Nephron (organoid): ENCODE data around the gene RAPGEF1.
A peak's percentile ranks its signal among the peaks of the same experiment; 100 is the strongest.

Source experiments
- H3K27ac Mint-ChIP-seq, 3 experiments: 2 replicates each; pipeline ENCODE4 v1.8.0; 2020; ENCODE audit warnings: mixed read lengths in 3 of 3, mild to moderate bottlenecking in 2 of 3, moderate library complexity in 1 of 3
- H3K27me3 Mint-ChIP-seq: 2 replicates; pipeline ENCODE4 v1.8.0; 2021; ENCODE audit warnings: low read depth, mild to moderate bottlenecking, moderate library complexity, mixed read lengths
- H3K36me3 Mint-ChIP-seq: 2 replicates; pipeline ENCODE4 v1.8.0; 2020; ENCODE audit warnings: low read depth, mixed read lengths
- H3K4me1 Mint-ChIP-seq: 2 replicates; pipeline ENCODE4 v1.8.0; 2020; ENCODE audit warnings: mixed read lengths
- H3K4me3 Mint-ChIP-seq, 3 experiments: 2 replicates each; pipeline ENCODE4 v1.8.0; 2020; ENCODE audit warnings: mild to moderate bottlenecking in 3 of 3, mixed read lengths in 3 of 3, moderate library complexity in 2 of 3
- H3K9me3 Mint-ChIP-seq: 2 replicates; pipeline ENCODE4 v1.8.0; 2020; ENCODE audit warnings: mixed read lengths
- TF ChIP-seq, protein P1 (sequence below), 3 experiments: fragments of 200-600 bp; sonication (generic); IDR thresholded peaks; one replicate each; pipeline ENCODE4 v1.5.0; 2021; ENCODE audit warnings: antibody characterized with exemption in 3 of 3; ENCODE audit not compliant: unreplicated experiment in 3 of 3

Gene RAPGEF1

DNA sequence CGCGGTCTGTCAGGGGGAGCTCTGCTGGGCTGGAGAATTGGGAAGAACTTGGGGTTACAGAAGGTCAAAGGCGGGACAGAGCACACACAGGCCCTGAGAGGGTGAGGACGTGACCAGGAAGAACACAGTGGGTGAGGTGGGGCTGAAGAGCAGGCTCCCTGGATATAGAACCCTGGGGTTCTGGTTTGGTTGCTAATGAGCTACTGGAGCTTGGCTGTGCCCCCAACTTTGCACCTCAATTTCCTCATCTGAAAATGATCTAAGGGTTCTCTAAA lies 110.7 kb downstream of the RAPGEF1 start:
- Mint-ChIP-seq H3K4me3 (no peak overlapping the region), H3K4me1 (peaks cover 65% of the 10 kb centered on the region), H3K9me3 (no peaks in the 10 kb centered on the region), H3K27ac (no peak overlapping the region), H3K27me3 (no peaks in the 10 kb centered on the region), H3K36me3 (peaks cover 41% of the 10 kb centered on the region)
- TF ChIP-seq, protein P1, sequence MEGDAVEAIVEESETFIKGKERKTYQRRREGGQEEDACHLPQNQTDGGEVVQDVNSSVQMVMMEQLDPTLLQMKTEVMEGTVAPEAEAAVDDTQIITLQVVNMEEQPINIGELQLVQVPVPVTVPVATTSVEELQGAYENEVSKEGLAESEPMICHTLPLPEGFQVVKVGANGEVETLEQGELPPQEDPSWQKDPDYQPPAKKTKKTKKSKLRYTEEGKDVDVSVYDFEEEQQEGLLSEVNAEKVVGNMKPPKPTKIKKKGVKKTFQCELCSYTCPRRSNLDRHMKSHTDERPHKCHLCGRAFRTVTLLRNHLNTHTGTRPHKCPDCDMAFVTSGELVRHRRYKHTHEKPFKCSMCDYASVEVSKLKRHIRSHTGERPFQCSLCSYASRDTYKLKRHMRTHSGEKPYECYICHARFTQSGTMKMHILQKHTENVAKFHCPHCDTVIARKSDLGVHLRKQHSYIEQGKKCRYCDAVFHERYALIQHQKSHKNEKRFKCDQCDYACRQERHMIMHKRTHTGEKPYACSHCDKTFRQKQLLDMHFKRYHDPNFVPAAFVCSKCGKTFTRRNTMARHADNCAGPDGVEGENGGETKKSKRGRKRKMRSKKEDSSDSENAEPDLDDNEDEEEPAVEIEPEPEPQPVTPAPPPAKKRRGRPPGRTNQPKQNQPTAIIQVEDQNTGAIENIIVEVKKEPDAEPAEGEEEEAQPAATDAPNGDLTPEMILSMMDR (IDR thresholded peaks at IDR 0.05; ENCODE audit: unreplicated experiment in 3 of 3), result no peak

DNA sequence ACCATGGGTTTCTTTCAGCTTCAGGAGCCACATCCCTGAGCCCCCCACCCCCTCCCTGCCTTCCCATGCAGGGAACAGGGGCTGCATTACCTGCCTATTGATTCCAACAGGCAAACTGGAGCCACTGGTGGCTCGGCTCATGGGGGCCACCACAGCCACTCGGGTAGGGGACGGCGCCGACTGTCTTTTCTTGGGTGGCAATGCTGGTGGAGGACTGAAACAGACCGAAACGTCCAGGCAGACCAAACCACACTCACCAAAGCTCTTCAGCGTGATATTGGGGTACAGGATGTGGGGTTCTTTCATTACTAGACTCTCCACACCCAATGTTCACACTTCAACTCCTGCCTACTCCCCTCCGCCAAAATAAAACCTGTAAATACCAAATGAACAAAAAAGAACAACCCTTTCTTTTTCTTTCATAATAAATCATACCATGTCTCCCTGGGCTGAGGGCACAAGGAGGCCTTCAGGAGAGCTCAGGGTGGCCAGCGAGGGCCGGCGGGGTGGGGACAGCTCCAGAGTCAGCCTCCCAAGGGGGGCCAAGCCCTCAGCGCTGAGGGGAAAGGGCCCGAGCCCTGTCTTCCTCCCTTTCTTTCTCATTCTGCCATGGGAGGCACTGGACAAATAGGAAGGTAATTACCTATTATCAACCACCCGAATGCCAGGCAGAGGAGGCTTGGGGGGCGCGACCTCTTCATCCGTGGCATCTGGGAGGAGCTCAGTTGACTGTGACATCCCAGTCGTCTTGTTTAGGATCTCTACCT lies 111.2 kb downstream of the RAPGEF1 start:
- no peak overlapping the region for H3K4me3 Mint-ChIP-seq
- TF ChIP-seq, protein P1 (IDR thresholded peaks at IDR 0.05; ENCODE audit: unreplicated experiment in 3 of 3), result no peak
- H3K27ac Mint-ChIP-seq, result peak overlapping the region in 2 of 3 experiments; percentile 39 to 50
- no peaks in the 10 kb centered on the region for H3K9me3 Mint-ChIP-seq
- H3K4me1 Mint-ChIP-seq, result peaks cover 63% of the 10 kb centered on the region
- peaks cover 43% of the 10 kb centered on the region for H3K36me3 Mint-ChIP-seq
- no peaks in the 10 kb centered on the region for H3K27me3 Mint-ChIP-seq

DNA sequence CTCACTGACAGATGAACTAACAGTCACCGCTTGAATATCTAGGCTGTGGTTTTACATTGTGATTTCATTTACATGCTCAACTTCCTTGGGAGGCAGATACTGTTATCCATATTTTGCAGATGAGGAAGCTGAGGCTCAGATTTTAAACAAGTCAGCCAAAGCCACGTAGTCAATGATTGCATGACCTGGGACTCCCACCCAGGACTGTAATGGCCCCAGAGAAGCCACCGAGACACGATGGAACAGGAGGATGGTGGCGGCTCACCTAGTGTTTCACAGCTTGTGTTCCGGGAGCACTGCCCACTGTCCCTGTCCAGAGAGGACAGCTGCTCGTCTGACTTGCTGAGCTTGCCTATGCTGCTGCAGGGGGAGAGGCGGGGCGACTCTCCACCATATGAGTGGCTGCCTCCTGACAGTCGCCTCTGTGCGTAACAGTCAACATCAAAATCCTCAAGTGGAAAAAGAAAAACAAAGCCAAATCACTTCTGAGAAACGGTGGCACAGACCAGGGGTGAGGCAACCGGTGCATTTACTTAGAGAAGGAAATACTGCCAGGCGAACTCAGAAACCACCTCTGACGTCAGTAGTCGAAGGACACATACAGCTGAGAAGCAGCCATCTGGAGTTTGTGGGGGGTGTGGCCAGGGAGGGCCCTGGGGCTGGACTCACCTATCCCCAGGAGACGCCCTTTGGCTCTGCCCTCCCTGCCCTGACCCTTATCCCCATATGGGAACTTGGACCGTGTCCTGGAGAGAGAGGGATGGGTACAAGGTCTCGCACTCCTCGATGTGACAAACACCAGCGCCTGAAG lies 112.0 kb downstream of the RAPGEF1 start:
- Mint-ChIP-seq H3K27me3 (no peaks in the 10 kb centered on the region), H3K27ac (peak overlapping the region; percentile 58 to 88 (median 76)), H3K9me3 (no peaks in the 10 kb centered on the region), H3K36me3 (peaks cover 40% of the 10 kb centered on the region), H3K4me3 (peak overlapping the region in 1 of 3 experiments; percentile 54), H3K4me1 (peaks cover 55% of the 10 kb centered on the region)
- TF ChIP-seq, protein P1 (IDR thresholded peaks at IDR 0.05; ENCODE audit: unreplicated experiment in 3 of 3), result no peak

DNA sequence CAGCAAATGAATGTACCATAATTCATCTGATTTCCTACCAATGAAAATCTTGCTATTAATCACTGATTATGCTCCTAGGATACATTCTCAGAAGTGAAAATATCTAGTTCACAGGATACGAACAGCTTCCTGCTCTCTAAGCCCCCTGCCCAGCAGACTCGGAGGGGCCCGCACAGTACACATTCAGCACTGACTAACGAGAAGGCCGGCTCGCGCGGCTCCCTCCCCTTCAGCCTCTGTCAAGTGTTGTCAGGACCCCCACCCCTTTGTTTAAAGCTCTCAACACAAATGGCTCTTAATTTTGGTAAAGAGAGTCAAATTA lies 112.6 kb downstream of the RAPGEF1 start:
- H3K27me3 Mint-ChIP-seq, result no peaks in the 10 kb centered on the region
- TF ChIP-seq, protein P1 (IDR thresholded peaks at IDR 0.05; ENCODE audit: unreplicated experiment in 3 of 3), result no peak
- peaks cover 52% of the 10 kb centered on the region for H3K4me1 Mint-ChIP-seq
- H3K27ac Mint-ChIP-seq, result peak overlapping the region; percentile 58 to 88 (median 76)
- peak overlapping the region in 1 of 3 experiments; percentile 54 for H3K4me3 Mint-ChIP-seq
- no peaks in the 10 kb centered on the region for H3K9me3 Mint-ChIP-seq
- H3K36me3 Mint-ChIP-seq, result peaks cover 38% of the 10 kb centered on the region

DNA sequence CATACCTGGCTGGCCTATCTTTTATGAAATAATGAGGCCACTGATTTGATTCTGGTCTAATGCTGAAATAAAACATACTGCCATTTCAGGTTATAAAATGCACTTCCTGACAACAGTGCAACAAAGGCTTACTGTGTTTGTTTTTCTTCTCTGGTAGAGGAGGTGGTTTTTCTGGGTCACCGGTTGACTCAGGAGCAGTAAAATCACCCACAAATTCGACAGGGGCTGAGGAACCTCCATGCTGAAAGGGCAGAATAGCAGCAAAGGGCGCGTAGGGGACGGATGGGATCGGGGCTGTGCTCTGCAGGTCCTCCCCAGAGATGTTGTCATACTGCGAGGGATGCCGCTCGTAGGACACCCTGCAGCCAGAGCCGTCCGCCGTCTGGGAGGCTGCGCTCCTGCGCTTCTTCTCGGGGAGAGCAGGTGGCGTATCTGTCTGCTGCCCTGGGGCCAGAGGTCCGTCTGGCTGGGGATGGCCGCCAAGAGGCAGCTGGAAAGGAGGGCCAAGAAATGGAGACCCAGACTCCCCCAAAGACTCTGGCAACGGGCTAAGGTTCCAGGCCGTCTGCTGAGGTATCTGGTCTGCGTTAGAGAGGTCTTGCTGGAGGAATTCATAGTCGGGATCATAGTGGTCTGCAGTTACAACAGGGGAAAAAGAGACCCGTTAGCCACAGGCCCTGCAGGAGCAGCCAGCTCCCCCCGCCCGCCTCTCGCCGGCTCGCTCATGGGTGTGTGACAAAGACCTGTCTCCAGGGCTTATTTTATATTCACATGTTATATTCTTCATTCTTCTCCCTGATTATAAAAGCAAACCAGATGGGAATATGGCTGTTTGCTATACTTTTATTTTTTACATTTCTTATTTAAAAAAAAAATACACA lies 113.8 kb downstream of the RAPGEF1 start:
- no peak overlapping the region for H3K4me3 Mint-ChIP-seq
- peaks cover 3% of the 10 kb centered on the region for H3K27me3 Mint-ChIP-seq

More for the DNA sequence above, 113.8 kb downstream of the RAPGEF1 start:
- Mint-ChIP-seq H3K27ac (peak overlapping the region; percentile 66 to 81 (median 69)), H3K9me3 (no peaks in the 10 kb centered on the region), H3K4me1 (peaks cover 54% of the 10 kb centered on the region), H3K36me3 (peaks cover 46% of the 10 kb centered on the region)
- TF ChIP-seq, protein P1 (IDR thresholded peaks at IDR 0.05; ENCODE audit: unreplicated experiment in 3 of 3), result no peak
